Progenitor cell of endocrine pancreas (in vitro differentiated cells): Measurements from ENCODE around the gene PPM1H. TPM values are rescaled to one million over a fixed set of nuclear protein-coding genes. Genes with fewer than 3 reads are reported as not detected.

Experiments
- DNase-seq: peaks from one replicate; pipeline ENCODE4 v3.0.0; 2021; ENCODE audit warnings: low spot score; ENCODE audit not compliant: unreplicated experiment
- H3K27ac Mint-ChIP-seq: 2 replicates; pipeline ENCODE4 v1.8.0; 2021; ENCODE audit warnings: mild to moderate bottlenecking, moderate library complexity, mixed read lengths
- H3K27me3 Mint-ChIP-seq: 2 replicates; pipeline ENCODE4 v1.8.0; 2021; ENCODE audit warnings: mixed read lengths
- H3K36me3 Mint-ChIP-seq: 2 replicates; pipeline ENCODE4 v1.8.0; 2022; ENCODE audit warnings: mixed read lengths; ENCODE audit not compliant: insufficient read depth
- H3K4me1 Mint-ChIP-seq: 2 replicates; pipeline ENCODE4 v1.8.0; 2021; ENCODE audit warnings: low read depth, mixed read lengths
- H3K4me3 Mint-ChIP-seq: 2 replicates; pipeline ENCODE4 v1.8.0; 2021; ENCODE audit warnings: low read depth, mild to moderate bottlenecking, moderate library complexity, mixed read lengths
- H3K9me3 Mint-ChIP-seq: 2 replicates; pipeline ENCODE4 v1.8.0; 2021; ENCODE audit warnings: low read depth, mixed read lengths
- total RNA-seq: library from RNA; stranded (reverse); gene quantifications from 2 replicates; pipeline ENCODE4 v1.2.1, GENCODE V29; 2021
- TF ChIP-seq, protein P1 (sequence below): fragments of 200-600 bp; sonication (generic); IDR thresholded peaks from one replicate; pipeline ENCODE4 v1.5.0; 2021; ENCODE audit warnings: antibody characterized with exemption, mild to moderate bottlenecking; ENCODE audit not compliant: unreplicated experiment

The PPM1H gene
- total RNA-seq, 1 donor from 2014 or later, result 25.4 TPM

DNA sequence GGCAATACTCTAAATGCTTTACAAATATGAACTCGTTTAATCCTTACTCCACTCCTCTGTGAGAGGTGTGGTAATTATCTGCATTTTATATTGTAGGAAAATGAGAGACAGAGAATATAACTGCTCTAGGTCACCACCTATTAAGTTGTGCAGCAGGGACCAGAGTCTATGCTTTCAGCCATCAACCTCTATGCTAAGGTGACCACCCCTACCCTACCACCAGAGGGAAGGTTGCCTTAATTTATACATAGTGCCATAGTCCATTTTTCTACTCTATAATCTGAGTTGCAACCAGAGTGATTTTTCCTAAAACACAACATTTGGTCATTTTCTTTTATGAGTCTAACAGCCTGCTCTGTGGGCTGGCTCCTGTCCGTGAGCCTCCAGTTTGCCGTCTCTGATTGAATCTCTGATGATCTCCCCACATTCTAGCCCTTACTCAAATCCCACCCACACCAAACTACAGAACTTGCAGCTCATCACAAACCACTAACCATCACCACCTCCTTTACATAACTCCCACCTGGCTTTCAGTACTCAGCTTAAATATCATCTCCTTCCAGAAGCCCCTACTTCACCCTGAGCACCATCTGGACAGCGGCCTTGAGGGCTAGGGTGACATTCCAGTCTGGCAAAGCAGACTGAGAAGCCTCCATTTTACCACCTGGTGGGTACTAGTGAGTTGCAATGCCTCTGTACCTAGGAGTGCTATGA, 126.6 kb downstream of the PPM1H start:
- Mint-ChIP-seq H3K27ac (no peak overlapping the region), H3K9me3 (peaks cover 4% of the 10 kb centered on the region), H3K4me1 (no peaks in the 10 kb centered on the region), H3K27me3 (no peaks in the 10 kb centered on the region), H3K36me3 (no peaks in the 10 kb centered on the region), H3K4me3 (no peak overlapping the region)
- TF ChIP-seq, protein P1, sequence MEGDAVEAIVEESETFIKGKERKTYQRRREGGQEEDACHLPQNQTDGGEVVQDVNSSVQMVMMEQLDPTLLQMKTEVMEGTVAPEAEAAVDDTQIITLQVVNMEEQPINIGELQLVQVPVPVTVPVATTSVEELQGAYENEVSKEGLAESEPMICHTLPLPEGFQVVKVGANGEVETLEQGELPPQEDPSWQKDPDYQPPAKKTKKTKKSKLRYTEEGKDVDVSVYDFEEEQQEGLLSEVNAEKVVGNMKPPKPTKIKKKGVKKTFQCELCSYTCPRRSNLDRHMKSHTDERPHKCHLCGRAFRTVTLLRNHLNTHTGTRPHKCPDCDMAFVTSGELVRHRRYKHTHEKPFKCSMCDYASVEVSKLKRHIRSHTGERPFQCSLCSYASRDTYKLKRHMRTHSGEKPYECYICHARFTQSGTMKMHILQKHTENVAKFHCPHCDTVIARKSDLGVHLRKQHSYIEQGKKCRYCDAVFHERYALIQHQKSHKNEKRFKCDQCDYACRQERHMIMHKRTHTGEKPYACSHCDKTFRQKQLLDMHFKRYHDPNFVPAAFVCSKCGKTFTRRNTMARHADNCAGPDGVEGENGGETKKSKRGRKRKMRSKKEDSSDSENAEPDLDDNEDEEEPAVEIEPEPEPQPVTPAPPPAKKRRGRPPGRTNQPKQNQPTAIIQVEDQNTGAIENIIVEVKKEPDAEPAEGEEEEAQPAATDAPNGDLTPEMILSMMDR, result no peak
- DNase-seq, result no peak

DNA sequence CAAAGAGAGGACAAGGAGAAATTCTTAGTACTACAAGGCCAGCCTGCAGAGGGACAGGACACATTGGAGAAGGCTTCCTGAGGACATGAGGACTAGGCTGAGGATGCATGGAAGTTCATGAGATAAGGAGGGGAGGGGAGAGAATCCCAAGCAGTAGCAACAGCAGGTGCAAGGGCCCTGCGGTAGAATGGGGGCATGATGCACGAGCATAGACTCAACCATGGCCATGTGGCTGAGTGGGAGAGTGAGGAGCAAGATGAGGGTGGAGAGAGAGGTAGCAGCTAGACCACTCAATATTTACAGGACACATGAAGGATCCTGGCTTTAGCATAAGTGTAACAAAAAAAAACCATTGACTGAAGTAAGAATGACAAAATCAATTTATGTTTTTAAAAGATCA, 128.1 kb downstream of the PPM1H start:
- DNase-seq, result no peak
- Mint-ChIP-seq H3K4me3 (no peak overlapping the region), H3K27me3 (no peaks in the 10 kb centered on the region), H3K27ac (no peak overlapping the region), H3K9me3 (peaks cover 4% of the 10 kb centered on the region), H3K4me1 (no peaks in the 10 kb centered on the region), H3K36me3 (no peaks in the 10 kb centered on the region)
- TF ChIP-seq, protein P1, result no peak

DNA sequence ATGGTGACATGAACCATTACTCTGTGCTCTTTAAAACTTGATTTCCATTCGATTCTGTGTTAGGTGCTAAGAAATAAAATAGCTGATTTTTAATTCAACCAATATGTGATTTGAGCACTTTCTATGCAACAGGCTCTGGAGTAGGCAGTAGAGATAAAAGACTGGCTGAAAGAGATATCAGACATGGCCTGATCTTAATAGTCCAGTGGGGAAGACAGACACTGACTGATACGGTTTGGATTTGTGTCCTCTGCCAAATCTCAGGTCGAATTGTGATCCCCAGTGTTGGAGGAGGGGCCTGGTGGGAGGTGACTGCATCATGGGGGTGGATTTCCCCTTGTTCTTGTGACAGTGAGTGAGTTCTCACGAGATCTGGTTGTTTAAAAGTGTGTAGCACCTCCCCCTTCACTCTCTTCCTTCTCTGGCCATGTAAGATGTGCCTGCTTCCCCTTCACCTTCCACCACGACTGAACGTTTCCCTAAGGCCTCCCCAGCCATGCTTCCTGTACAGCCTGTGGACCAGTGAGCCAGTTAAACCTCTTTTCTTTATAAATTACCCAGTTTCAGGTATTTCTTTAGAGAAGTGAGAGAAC, 128.6 kb downstream of the PPM1H start:
- no peak overlapping the region for H3K4me3 Mint-ChIP-seq
- DNase-seq, result no peak
- no peak overlapping the region for H3K27ac Mint-ChIP-seq
- no peaks in the 10 kb centered on the region for H3K36me3 Mint-ChIP-seq
- TF ChIP-seq, protein P1, result no peak
- no peaks in the 10 kb centered on the region for H3K27me3 Mint-ChIP-seq
- no peaks in the 10 kb centered on the region for H3K4me1 Mint-ChIP-seq
- peaks cover 4% of the 10 kb centered on the region for H3K9me3 Mint-ChIP-seq

DNA sequence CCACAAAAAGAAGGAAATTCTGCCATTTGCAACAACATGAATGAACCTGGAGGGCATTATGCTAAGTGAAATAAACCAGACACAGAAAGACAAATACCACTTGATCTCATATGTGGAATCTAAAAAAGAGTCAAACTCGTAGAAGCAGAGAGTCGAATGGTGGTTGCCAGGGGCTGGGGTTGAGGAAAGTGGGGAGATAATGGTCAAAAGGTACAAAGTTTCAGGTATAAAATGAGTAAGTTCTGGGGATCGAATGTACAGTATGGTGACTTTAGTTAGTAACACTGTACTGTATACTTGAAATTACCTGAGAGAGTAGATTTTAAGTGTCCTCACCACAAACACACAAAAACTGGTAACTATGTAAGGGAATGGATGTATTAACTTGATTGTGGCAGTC, 129.4 kb downstream of the PPM1H start:
- H3K27me3 Mint-ChIP-seq, result no peaks in the 10 kb centered on the region
- TF ChIP-seq, protein P1, result no peak
- H3K9me3 Mint-ChIP-seq, result peaks cover 4% of the 10 kb centered on the region
- H3K4me1 Mint-ChIP-seq, result no peaks in the 10 kb centered on the region
- no peak overlapping the region for H3K27ac Mint-ChIP-seq
- DNase-seq, result no peak
- no peaks in the 10 kb centered on the region for H3K36me3 Mint-ChIP-seq
- H3K4me3 Mint-ChIP-seq, result no peak overlapping the region

DNA sequence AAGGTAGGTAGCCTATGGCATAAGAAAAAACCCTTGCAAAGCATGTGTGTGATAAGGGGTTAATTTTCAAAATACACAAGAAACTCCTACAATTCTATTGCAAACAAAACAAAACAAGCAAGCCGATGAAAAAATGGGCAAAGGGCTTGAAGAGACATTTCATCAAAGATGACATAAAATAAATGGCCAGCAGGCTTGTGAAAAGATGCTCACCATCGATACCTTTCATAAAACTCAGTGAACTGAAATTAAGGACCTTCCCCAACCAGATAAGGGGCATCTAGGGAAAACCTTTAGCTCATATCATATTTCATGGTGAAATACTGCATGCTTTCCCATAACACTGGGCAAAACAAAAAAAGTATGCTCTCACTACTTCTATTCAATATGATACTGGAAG, 131.2 kb downstream of the PPM1H start:
- no peak overlapping the region for H3K4me3 Mint-ChIP-seq
- no peak for DNase-seq
- peaks cover 4% of the 10 kb centered on the region for H3K9me3 Mint-ChIP-seq
- TF ChIP-seq, protein P1, result no peak
- H3K27ac Mint-ChIP-seq, result no peak overlapping the region
- H3K27me3 Mint-ChIP-seq, result no peaks in the 10 kb centered on the region
- peaks cover 2% of the 10 kb centered on the region for H3K4me1 Mint-ChIP-seq
- H3K36me3 Mint-ChIP-seq, result no peaks in the 10 kb centered on the region
